Upper lobe of left lung (tissue), 6 donors: ENCODE results near the gene GGT5. TPM values are rescaled to one million over a fixed set of nuclear protein-coding genes. Genes with fewer than 3 reads are reported as not detected.
"Not testable (repeated sequence)": the region's sequence is repeated elsewhere in the genome, so short reads cannot be mapped to it uniquely, and the experiment has no call there.

ENCODE experiments used
- ATAC-seq, 2 donors: fragments of 200-7000 bp; cut with Tn5 transposase; one replicate each; pipeline ENCODE4 v1.9.1; 2022; ENCODE audit warnings: mild to moderate bottlenecking in 2 of 2, moderate library complexity in 2 of 2; ENCODE audit not compliant: low FRiP score in 2 of 2
- DNase-seq, 2 donors: peaks; one replicate each; pipeline ENCODE4 v3.0.0-alpha.2; 2019 to 2020
- H3K27ac ChIP-seq, 4 donors: fragments of 200-600 bp; sonication (generic); one replicate each; pipeline ENCODE4 v1.5.1; 2016 to 2019
- H3K27me3 ChIP-seq, 4 donors: fragments of 200-600 bp; sonication (generic); one replicate each; pipeline ENCODE4 v1.5.1; 2017 to 2019
- H3K36me3 ChIP-seq, 4 donors: fragments of 200-600 bp; sonication (generic); one replicate each; pipeline ENCODE4 v1.5.1; 2016 to 2019
- H3K4me1 ChIP-seq, 4 donors: fragments of 200-600 bp; sonication (generic); one replicate each; pipeline ENCODE4 v1.5.1; 2018 to 2019
- H3K4me3 ChIP-seq, 4 donors: fragments of 200-600 bp; sonication (generic); one replicate each; pipeline ENCODE4 v1.5.1; 2017 to 2019; ENCODE audit warnings: mild to moderate bottlenecking in 2 of 4, moderate library complexity in 1 of 4
- H3K9me3 ChIP-seq, 4 donors: fragments of 200-600 bp; sonication (generic); one replicate each; pipeline ENCODE4 v1.5.1; 2018 to 2019
- CTCF ChIP-seq, 6 experiments: fragments of 450-650 bp in 4 of 6; fragments of 200-600 bp in 2 of 6; sonication (generic) in 2 of 6; IDR thresholded peaks; one replicate each; pipeline ENCODE4 v1.5.1; 2016 to 2019; ENCODE audit warnings: antibody characterized with exemption in 6 of 6
- EP300 ChIP-seq, 4 donors: sonication (generic); formaldehyde crosslinking; IDR thresholded peaks; one replicate each; pipeline ENCODE4 v1.5.1; 2017; ENCODE audit warnings: antibody characterized with exemption in 4 of 4, control low read depth in 2 of 4
- POLR2A ChIP-seq, 4 donors: fragments of 450-650 bp; IDR thresholded peaks; one replicate each; pipeline ENCODE4 v1.5.1; 2016 to 2017; ENCODE audit warnings: antibody characterized with exemption in 4 of 4, mild to moderate bottlenecking in 2 of 4
- POLR2AphosphoS5 ChIP-seq, 2 donors: sonication (generic); formaldehyde crosslinking; IDR thresholded peaks; one replicate each; pipeline ENCODE4 v1.5.1; 2017; ENCODE audit warnings: antibody characterized with exemption in 2 of 2
- WGBS, 2 donors: methylation state at CpG; one replicate each; pipeline ENCODE4 v1.1.5; 2017 to 2018; 5-methylcytosine and 5-hydroxymethylcytosine counted together
- total RNA-seq, 6 donors: library from RNA; depleted of rRNA in 4 of 6; stranded (reverse); fragments of >200 nt in 4 of 6; gene quantifications; one replicate each; pipeline versions ENCODE4 v1.1.0 to v1.2.1, GENCODE V29; 2016 to 2021
- donor health status: DM: no; HTN: no; CAD: no; lungs with moderate emphysema.
- donor health status: DM: no; HTN: yes; CAD: no; lungs with severe emphysema.

Gene GGT5, protein sequence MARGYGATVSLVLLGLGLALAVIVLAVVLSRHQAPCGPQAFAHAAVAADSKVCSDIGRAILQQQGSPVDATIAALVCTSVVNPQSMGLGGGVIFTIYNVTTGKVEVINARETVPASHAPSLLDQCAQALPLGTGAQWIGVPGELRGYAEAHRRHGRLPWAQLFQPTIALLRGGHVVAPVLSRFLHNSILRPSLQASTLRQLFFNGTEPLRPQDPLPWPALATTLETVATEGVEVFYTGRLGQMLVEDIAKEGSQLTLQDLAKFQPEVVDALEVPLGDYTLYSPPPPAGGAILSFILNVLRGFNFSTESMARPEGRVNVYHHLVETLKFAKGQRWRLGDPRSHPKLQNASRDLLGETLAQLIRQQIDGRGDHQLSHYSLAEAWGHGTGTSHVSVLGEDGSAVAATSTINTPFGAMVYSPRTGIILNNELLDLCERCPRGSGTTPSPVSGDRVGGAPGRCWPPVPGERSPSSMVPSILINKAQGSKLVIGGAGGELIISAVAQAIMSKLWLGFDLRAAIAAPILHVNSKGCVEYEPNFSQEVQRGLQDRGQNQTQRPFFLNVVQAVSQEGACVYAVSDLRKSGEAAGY
- 10 to 100 TPM in 5 of 6 donors, 1 to 10 TPM in 1; 4.2 to 47.4 (median 29.6) TPM for total RNA-seq

DNA sequence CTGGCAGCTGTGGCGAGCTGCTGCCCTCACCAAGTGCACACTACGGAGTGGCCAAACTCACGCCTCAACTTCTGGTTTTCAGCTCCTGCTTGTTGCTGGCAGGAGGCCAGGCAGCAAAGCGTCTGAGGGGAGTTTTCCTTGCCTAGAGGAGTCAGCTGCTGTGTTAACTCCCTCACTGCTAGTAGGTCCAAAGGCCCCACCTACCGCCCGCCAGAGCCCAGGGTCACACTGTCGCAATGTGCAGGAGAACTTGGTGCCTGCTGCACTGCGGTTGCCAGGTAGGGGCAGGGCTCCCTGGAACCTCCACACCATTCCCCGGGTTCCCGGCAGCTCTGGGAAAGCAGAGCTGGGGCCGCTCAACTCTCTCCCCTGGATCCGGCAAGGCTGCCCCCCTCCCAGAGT lies at the start of gene GGT5:
GGT5 (minus strand) TSS at position 53 of the 402 bp plus-strand sequence. CDS start 357 bp downstream, outside the sequence.
- 25% methylated on average over 12 of the region's 12 CpGs; no CpG with 5 or more reads in 1 of the 2 donors for WGBS, 2 donors
- ATAC-seq, H3K27me3 ChIP-seq, H3K36me3 ChIP-seq, H3K9me3 ChIP-seq: not testable (repeated sequence)
- Histone ChIP-seq H3K4me3 (peak within 1 kb of the TSS; percentile 1 to 27 (median 22)), H3K4me1 (peaks cover 53 to 58% (median 56%) of the 10 kb centered on the region in 4 donors), H3K27ac (peak within 1 kb of the TSS; percentile 82 to 93 (median 88))
- peak in 1 of 2 donors; percentile 67 for DNase-seq
- peak; percentile 26 for TF ChIP-seq POLR2AphosphoS5 (IDR thresholded peaks at IDR 0.05)

GRCh38 chr22:24292202-24292830 lies 47.4 kb upstream of the GGT5 start:
- ATAC-seq, result not testable (repeated sequence)

DNA sequence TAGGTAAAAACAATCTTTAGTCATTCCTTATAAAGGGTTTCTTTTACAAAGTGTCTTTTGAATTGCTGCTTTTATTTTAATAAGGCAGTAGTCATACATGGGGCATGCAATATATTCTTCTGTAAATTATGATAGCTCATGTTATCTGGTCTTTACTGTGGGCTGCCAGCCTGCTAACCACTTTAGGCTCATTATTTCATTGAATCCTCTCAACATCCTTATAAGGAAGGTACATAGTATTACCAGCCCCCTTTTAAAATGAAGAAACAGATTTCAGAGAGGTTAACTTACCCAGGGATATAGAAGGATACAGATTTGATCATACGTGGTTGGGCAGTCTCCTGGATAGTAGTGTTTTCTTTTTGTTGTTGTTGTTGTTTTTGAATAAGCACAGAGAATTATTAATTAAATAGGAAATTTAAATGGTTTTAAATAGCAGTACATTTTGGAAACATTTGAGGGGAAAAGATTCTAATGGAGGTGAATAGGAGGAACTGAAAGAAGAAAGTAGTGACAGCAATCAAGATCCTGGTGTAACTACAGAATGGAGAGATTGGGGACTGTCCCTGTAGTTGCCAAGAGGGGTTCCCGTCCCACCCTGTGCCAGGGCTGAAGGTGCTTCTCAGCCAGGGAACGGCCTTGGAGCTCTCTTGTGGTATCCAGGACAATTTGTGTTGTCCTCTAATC lies 46.8 kb upstream of the GGT5 start:
- TF ChIP-seq POLR2AphosphoS5 (IDR thresholded peaks at IDR 0.05) (no peak), EP300 (IDR thresholded peaks at IDR 0.05) (no peak), POLR2A (IDR thresholded peaks at IDR 0.05) (no peak), CTCF (IDR thresholded peaks at IDR 0.05) (no peak)
- peaks cover 32 to 44% (median 39%) of the 10 kb centered on the region in 4 donors for H3K4me1 ChIP-seq
- peak overlapping the region in 3 of 4 donors; percentile 19 to 39 (median 39) for H3K27ac ChIP-seq
- 68 to 79% methylated on average over 3 of the region's 3 CpGs for WGBS, 2 donors
- ATAC-seq (no peak), DNase-seq (no peak)
- H3K36me3 ChIP-seq, result no peaks in the 10 kb centered on the region
- H3K9me3 ChIP-seq, result no peaks in the 10 kb centered on the region
- H3K27me3 ChIP-seq, result no peaks in the 10 kb centered on the region
- no peak overlapping the region for H3K4me3 ChIP-seq

More at GRCh38 chr22:24292202-24292830, 47.4 kb upstream of the GGT5 start:
- peak overlapping the region in 3 of 4 donors; percentile 19 to 39 (median 39) for H3K27ac ChIP-seq
- H3K4me3 ChIP-seq, DNase-seq, H3K9me3 ChIP-seq, H3K36me3 ChIP-seq, H3K27me3 ChIP-seq: not testable (repeated sequence)
- WGBS, 2 donors, result 71 to 73% methylated on average over 3 of the region's 3 CpGs
- peaks cover 31 to 42% (median 37%) of the 10 kb centered on the region in 4 donors for H3K4me1 ChIP-seq

DNA sequence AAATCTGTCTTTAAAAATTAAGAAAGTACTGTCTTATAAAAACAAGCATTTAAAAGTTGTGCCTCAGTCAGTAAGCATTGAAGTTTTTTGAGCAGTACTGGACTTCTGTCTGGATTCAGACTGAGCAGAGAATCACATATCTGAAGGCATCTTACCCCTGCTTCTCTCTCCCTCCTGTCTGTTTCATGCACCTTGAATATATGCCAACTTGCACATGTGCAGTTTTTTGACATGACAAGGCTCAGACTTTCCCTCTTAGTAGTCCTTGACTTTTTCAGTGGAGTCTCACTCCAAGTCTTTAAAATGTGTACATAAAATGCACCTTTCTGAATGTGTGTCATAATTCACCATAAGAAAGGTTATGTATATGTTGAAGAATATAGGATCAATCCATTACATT lies 45.6 kb upstream of the GGT5 start:
- H3K4me3 ChIP-seq, result no peak overlapping the region
- no peaks in the 10 kb centered on the region for H3K9me3 ChIP-seq
- peak overlapping the region; percentile 21 to 52 (median 45) for H3K27ac ChIP-seq
- no peaks in the 10 kb centered on the region for H3K36me3 ChIP-seq
- H3K27me3 ChIP-seq, result no peaks in the 10 kb centered on the region
- peaks cover 34 to 53% (median 43%) of the 10 kb centered on the region in 4 donors for H3K4me1 ChIP-seq
- DNase-seq (no peak), ATAC-seq (no peak)
- TF ChIP-seq POLR2AphosphoS5 (IDR thresholded peaks at IDR 0.05) (no peak), POLR2A (IDR thresholded peaks at IDR 0.05) (no peak)

- peak; percentile 15 to 48 for ATAC-seq
Measured at GRCh38 chr22:24289741-24290163, 44.9 kb upstream of the GGT5 start.

More at GRCh38 chr22:24289741-24290163, 44.9 kb upstream of the GGT5 start:
- Histone ChIP-seq H3K4me3 (no peak overlapping the region), H3K27me3 (no peaks in the 10 kb centered on the region), H3K4me1 (peaks cover 37 to 58% (median 47%) of the 10 kb centered on the region in 4 donors), H3K27ac (peak overlapping the region; percentile 21 to 52 (median 45)), H3K36me3 (no peaks in the 10 kb centered on the region), H3K9me3 (no peaks in the 10 kb centered on the region)
- no peak for TF ChIP-seq CTCF (IDR thresholded peaks at IDR 0.05)
- TF ChIP-seq POLR2AphosphoS5 (IDR thresholded peaks at IDR 0.05), result peak in 1 of 2 donors; percentile 7
- WGBS, 2 donors, result 30 to 45% methylated on average over 4 of the region's 4 CpGs
- no peak for DNase-seq
